GM18498 (cell line): ENCODE data around the gene ANTKMT.

Source experiments
- ATAC-seq: cut with Tn5 transposase; IDR thresholded peaks from one replicate; pipeline ENCODE4 v1.9.1; 2021; ENCODE audit warnings: mild to moderate bottlenecking, moderate library complexity; ENCODE audit not compliant: unreplicated experiment

The ANTKMT gene

DNA sequence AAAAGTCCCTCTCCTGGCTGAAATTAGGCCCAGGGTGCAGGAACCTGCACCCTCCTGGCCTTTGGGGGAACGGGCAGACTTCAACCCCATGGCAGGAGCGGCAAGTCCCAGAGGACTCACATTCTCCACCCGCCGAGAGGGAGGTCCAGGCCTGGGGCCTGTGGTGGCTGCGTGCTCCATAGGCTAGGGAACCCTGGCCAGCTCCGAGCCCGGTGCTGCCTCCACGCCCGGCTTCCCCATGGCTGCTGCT lies 5.2 kb downstream of the ANTKMT start:
- no peak for ATAC-seq

DNA sequence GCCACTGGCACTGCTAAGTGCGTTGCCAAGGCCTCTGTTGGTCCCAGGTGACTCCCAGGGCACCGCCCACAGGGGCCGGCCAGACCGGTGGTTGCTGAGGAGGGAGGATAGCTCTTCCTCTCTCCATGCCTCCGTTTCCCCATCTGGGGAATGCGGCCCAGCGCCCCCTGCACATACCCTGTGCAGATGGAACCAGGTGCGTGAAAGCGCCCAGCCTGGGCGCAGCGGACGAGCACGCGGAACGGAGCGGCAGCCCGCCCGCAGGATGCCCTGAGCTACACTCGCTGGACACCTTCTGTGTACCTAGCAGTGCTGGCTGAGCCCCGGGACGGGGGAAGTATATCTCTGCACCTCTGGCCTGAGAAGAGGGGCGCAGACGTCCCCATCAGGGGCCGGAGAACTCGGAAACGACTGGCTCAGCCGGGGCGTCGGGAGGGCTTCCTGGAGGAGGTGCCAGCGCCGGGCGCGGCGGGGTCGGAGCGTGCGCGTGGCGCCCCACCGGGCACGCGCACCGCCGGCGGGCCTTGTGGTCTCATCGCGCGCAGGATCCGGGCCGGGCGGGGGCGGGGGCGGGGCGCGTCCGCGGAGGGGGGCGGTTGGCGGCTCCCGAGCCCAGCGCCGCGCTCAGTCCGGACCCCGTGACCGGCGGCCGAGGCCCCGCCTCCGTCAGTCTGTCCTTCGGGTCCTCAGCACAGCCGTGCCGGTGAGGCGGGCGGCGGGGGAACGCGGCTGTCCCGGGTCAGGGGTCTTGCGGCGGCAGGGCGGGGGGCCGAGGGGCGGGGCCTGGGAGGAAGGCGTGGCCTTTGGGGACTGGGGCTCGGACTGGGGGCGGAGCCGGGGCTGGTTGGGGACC lies 5.7 kb downstream of the ANTKMT start, which contains the start of the genes CCDC78 and HAGHL:
Gene CCDC78, minus strand, starts transcription at position 6 of the 853 bp plus-strand sequence. CDS start 76 bp downstream, outside the sequence.
Gene HAGHL, plus strand, starts transcription at position 669 of the 853 bp plus-strand sequence. CDS start 404 bp downstream, outside the sequence.
- peak; percentile 33 for ATAC-seq

DNA sequence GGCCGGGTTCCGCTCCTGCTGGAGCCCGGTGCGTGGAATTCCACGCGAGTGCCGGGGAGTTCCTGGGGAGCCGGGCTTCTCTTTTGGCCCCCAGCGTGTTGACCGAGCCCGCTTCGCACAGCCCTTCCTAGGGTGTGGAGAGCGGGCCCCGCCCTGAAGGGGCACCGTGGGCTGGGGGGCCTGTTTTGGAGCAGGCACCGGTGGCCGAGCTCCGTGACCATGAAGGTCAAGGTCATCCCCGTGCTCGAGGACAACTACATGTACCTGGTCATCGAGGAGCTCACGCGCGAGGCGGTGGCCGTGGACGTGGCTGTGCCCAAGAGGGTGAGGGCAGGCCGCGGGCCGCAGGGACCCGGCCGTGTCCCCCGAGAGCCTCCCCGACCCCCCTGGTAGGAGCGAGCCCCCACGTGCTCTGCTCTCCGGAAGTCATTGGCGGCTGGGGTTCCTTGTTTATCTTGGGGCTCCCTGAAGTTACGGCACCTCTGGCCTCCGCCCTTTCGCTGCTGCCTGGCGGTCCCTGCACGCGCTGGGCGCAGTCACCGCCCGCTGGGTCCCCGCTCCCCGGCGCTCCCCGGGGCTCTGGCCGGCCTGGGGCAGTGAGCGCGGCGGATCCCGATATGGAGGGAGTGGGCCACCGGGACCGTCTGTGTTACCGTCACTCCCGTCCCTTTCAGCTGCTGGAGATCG lies 6.5 kb downstream of the ANTKMT start:
- ATAC-seq = peak; percentile 4

DNA sequence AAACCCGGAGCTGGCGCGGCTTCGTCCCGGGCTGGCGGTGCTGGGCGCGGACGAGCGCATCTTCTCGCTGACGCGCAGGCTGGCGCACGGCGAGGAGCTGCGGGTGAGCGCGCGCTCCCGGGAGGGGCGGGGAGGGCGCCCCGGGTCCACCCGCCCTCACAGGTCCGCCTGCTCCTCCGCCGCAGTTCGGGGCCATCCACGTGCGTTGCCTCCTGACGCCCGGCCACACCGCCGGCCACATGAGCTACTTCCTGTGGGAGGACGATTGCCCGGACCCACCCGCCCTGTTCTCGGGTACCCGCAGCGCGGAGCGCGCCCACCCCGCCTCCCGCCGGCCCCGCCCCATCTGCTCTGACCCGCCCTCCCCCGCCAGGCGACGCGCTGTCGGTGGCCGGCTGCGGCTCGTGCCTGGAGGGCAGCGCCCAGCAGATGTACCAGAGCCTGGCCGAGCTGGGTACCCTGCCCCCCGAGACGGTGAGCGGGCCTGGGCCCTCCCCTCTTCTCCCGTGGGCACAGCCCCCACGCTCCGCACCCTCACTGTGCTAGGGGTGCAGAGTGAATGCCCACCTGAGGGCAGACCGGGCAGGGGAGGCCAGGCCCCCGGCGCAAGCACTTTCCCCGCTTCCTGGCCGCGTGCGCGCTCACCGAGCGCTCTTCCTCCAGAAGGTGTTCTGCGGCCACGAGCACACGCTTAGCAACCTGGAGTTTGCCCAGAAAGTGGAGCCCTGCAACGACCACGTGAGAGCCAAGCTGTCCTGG lies 7.4 kb downstream of the ANTKMT start:
- ATAC-seq = peak; percentile 51

DNA sequence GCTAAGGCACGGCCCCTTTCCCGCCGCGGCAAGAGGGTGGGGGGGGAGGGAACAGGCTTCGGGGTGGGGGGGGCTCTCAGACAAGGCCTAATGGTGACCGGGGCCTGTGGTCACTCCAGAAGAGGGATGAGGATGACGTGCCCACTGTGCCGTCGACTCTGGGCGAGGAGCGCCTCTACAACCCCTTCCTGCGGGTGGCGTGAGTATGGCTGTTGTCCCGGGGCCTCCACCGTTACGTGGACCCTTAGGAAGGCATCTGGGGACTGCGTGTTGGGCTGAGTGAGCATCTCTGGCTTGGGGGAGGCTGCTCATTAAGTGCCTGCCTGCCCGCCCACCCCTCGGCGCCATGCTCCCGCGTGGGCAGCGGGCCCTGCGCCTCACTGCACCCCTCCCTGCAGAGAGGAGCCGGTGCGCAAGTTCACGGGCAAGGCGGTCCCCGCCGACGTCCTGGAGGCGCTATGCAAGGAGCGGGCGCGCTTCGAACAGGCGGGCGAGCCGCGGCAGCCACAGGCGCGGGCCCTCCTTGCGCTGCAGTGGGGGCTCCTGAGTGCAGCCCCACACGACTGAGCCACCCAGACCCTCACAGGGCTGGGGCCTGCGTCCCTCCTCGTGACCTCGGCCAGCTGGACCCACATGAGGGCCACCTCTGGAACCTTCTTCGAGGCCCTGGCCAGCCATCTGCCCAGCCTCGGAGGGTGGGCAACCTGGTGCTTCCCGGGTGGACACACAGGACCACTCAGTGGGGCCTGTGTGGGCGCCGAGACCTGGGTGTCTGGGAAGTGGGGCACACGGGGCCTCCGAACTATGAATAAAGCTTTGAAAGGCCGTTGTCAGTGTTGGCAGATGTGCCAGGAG lies 8.2 kb downstream of the ANTKMT start:
- ATAC-seq = no peak

DNA sequence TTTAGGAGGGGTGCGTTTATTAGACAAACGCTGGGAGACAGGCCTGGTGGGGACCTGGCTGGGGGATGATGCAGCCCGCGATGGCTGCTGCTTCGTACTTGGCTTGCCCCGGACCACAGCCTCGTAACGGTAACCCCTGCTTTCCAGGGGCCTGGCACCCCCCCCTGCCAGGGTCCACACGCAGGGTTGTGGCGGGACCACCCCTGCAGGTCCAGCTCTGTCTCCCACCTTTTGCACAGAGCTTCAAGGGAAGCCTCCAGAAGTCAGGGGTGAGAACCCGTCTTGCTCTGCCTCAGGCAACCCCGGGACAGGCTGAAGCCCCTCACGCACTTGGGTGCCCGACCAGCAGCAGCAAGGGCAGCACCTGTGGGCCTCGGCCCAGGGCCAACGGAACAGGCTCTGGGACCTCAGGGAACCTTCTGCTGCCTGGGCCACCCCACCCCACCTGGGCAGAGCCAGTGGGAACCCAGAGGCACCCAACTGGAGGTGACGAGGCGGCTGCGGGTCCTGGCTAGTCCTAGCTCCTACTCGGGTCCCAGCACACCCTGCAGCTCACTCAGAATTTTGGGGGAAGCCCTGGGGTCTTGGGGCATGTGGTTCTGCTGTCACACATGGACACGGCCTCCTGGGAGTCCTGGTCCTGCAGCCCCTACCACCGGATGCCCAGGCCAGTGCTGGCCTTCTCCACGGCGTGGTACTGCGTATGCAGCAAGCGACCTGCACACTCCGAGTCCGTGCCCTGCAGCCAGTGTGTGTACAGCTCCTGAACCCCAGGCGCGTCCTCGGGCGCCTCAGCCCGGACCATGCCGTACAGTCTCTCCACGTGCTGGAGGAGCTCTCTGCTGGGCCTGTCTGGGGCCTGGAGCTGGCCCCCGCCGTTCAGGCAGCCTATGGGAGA lies 9.1 kb downstream of the ANTKMT start:
- no peak for ATAC-seq

DNA sequence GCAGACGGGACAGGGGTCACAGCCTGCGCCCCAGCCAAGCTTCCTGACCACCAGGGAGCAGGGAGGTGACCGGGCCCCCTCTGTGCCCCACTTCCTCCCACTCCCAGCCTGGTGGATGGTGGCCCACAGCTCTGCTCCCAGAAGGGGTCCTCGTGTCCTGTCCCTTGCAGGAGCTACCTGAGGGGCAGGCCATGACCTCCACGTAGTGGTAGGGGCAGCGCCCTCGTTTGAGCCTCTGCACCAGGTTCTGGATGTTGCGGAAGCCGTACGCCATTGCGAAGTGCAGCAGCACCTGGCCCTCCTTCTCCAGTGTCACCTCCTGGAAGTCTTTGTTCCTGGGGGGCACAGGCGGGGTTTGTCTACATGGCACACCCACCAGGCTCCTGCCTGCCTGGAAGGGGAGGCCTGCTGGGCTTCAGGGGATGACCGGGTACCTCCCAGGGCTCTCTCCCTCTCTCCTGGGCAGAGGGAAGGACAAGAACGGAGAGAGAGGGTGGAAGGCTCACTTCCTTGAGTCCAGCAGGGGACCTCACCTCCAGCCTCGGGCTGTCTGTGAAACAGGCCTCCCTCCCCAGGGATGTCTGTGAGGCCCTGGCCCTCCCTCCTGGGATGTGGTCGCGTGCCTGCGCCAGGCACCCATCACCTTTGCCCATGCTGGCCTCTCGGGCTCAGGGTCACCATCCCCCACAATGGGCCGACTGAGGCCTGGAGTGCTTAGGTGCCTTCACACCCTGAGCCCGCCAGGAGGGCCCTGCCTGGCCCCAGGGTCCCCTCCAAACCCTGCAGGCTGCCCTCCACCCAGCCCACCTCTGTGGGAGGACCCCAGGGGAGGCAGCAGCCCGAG lies 9.9 kb downstream of the ANTKMT start:
- no peak for ATAC-seq

DNA sequence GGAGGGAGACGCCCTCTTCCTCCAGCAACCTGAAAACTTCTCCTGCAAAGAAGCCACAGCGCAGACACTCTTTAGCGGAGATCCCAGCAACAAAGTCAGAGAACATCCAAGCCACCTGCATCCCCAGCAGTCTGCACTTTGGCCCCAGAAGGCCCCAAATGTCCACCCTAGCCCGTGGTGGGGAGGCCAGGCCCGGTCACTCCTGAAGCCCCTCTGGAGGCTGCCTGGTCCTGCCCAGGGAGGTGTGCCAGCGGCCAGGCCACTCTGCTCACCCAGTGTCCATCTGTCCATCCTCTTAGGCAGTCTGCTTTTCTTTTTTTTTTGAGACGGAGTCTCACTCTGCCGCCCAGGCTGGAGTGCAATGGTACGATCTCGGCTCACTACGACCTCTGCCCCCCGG lies 11.4 kb downstream of the ANTKMT start:
- no peak for ATAC-seq

DNA sequence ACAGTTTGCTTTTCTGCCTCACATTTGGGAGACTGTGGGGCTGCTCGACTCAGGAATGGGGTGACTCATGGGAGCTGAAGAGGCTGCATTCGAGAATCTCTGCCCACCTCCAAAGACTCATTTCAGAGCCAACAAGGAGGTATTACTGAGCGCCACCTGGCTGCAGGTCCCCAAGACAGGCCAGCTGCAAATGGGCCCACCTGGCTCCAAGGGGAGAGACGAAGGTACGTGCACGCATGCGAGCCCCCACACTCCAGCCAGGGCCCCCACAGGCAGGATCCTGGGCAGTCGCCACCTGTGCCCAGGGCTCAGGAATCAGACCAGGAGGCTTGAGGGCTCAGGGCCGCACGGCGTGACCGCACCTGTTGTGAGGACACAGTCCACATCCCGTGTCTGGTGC lies 12.0 kb downstream of the ANTKMT start:
- ATAC-seq = no peak

DNA sequence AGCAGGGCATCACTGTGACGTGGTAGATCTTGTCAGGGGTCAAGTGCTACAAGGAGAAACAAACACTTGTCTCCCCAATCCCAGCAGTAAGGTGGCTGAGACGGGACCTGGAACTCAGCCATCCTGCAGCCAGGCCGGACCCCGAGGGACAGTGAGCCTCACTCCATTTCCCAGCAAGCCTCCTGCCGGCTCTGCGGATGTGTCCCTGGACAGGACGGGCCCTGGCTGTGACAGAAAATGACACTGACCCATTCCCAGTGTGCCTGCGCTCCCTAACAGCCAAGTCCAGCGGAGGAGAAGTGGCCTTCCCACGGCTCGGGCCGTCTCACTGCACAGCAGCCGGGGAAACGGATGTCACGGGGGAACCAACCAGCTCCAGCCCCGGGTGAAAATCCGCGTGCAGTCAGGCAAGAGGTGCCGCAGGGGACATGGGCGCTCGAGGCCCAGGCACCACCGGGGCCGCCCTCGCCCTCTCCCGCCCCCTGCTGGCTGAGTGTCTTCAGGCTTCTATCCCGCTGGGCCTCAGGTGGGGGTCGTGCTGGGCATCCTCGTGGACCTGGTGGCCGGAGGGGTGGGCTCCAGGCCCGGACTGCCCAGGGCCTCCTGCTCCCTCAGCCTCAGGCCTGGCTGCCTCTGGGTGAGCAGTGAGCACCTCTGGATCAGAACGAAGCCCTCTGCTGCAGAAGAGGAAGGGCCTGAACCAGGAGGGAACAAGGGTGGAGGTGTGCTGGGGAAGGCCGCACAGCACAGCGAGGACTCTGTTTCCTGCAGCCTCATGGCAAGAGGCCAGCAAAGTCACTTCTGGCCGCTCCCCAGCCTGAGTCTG lies 12.6 kb downstream of the ANTKMT start:
- ATAC-seq = no peak

DNA sequence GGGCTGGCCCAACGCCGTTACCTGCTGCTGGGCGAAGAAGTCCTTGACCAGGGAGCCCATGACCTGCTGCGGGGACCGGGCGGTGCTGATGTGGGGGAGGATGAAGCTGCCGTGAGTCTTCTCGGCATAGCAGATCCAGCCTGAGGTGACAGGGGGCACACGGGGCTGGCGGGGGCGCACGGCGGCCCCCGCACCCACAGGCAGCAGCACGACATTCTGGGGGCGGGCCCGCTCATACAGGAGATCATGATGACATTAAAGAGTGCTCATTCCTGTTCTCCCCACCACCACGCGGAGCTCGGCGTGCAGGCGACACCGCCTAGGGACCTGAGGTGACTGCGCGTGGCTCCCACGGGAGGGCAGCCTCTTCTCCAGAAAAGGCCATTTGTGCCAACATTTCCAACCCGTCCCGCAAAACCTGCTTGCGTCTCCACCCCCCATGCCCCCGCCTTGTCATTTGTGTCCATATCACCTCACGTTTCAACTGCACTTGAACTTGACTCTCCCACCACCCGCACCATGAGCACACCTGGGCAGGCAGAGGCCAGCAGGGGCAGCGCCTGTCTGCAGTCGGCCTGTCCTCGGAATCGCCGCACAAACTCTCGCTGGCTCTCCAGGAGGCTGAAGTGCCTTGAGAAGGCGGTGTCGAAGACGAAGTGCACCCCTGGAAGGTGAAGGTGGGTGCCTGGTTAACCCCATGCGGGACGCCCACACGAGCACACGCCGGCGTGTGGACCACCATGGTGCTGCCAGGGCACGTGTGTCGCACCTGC lies 13.4 kb downstream of the ANTKMT start:
- ATAC-seq = no peak

DNA sequence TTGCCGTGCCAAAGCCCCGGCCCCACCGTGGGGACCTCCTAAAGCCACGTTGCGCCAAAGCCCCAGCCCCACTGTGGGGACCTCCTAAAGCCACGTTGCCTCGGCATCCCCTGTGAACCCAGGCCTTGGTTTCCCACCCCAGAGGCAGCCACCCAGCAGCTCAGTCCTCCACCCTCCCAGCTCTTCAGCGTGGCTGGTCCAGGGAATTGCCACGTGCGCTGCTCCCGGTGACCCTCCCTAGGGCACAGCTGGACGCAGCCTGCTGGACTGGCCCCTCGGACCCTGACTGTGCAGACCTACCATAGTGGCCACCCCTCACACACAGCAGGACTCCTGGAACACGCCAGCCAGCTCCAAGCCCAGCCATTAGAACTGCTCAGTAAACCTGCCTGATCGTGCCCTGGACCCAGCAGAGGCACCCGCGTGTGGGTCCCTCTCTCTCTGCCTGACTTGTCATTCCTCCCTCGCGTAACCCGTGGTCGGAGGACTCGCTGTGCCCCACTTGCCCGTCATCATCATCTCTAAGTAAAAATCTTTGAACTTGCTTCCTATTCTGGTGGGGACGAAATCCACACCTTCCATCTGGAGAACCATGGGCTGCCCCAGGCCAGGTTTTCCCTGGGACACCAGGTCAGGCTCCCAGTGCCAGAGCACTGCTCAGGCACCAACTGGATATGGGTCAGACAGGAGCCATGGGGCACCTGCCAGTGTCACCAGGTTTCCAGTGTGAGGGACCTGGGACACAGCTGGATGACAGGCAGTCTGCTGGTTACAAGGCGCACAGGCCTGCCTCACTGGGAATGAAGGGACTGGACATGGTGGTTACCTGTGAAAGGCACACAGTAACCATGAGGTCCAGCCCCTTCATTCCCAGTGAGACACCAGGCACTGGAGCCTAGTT lies 14.3 kb downstream of the ANTKMT start:
- no peak for ATAC-seq

DNA sequence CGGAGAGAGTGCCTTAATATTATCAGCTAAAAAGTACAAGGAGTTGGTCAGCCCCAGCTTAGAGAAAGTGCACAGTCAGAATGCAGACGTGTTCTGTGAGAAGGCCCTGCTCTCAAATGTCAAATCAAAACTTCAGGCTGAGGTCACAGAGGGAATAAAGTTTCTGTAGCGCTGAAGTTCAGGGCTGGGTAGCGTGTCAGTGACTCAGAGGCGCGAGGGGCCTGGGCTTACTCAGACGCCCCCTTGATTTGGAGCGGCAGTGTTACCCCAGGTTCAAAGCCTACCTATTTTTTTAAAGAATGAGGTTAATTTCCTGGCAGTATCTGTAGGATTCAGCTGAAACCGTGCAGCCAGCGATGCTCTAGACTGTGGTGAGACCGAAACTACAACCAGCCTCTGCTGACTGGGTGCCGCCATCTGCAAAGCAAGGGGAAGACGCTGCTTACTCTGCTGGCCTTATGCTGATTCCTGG lies 15.1 kb downstream of the ANTKMT start:
- no peak for ATAC-seq

DNA sequence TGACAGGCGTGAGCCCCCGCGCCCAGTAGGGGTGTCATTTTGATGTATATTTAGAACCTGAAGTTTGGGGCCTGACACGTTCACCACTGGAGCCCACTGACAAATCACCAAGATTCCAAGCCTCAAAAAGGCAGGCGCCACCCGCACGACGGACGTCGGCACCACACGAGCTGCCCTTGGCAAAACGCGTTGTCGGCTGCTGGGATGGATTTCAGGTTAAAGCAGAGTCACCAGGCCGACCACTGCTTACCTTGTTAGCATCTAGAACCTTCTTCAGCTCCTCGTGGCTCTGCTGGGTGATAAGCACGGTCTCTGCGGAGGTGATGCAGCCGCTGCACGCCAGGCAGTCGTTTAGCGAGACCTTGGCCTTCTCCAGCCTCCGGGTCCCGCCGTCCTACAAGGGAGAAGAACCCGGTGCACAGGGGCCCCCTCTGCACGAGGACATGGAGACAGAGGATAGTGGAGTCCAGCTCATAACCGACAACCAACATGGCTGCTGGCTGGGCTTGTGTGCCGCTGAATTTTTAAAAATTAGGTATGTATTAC lies 16.1 kb downstream of the ANTKMT start:
- ATAC-seq = no peak

DNA sequence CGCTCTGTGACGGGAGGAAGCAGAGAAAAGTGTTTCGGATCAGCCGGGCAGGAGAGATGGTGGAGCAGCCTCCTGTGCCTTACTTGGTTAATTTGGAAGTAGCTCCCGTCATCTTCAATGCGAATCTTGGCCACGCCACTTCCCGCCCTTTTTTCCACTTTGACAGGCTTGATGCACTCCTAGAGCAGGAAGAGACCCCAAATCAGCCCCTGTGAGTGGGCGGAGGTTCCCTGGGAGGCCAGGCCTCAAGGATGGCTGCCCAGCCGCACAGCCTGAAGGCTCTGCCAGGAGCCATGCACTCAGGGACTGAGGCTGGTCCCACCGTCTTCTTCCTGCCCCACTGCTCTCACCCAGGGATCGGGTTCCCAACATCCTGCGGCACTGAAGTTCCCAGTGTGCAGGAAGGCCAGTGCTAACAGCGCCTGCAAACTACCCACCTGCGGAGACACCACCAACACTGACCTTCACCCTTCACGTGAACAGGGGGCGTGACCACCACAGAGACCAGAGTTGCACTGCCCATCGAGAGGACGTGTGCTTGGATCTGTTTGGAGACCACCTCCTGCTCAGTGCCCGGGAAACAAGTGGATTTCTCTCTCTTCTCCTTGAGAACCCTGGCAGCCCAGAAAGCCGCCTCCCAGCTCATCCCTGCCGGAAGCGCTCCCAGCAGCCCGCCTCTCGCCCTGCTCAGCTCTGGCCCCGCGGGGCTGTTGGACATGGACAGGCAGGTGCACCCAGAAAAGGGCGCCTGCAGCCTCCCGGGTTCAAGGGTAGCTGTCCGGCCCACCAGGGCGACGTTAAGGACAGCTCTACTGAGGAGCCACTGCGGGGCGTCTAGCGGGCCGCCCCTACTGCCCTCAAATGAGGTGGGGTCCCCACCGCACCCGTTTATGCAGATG lies 18.9 kb downstream of the ANTKMT start:
- ATAC-seq = no peak
